CD14-positive monocyte (primary cell): Measurements from ENCODE around the gene GPATCH4. TPM values are rescaled to one million over a fixed set of nuclear protein-coding genes. Genes with fewer than 3 reads are reported as not detected.
A peak's percentile ranks its signal among the peaks of the same experiment; 100 is the strongest.

Source experiments
- DNase-seq, 3 donors: peaks; one replicate each; pipeline ENCODE4 v3.0.0-alpha.2; 2011 to 2022
- H2AFZ ChIP-seq: 2 replicates; pipeline ENCODE4 v1.6.0; 2012; ENCODE audit warnings: mild to moderate bottlenecking, low read depth, low read length, inconsistent platforms; ENCODE audit not compliant: insufficient read depth, poor library complexity, severe bottlenecking
- H3K27ac ChIP-seq, 2 donors: 1 replicate in 1 of 2; 2 replicates in 1 of 2; pipeline ENCODE4 v1.5.1; 2012 to 2013; ENCODE audit warnings: low read length in 2 of 2, control low read depth in 1 of 2, inconsistent platforms in 1 of 2, low read depth in 1 of 2, mild to moderate bottlenecking in 1 of 2
- H3K27me3 ChIP-seq, 2 donors: one replicate each; pipeline versions ENCODE4 v1.6.0 to v1.6.1; 2011 to 2013; ENCODE audit warnings: low read length in 2 of 2; ENCODE audit not compliant: control insufficient read depth in 2 of 2, insufficient read depth in 2 of 2
- H3K36me3 ChIP-seq, 2 donors: replicated peaks in 1 of 2; 1 replicate in 1 of 2; 2 replicates in 1 of 2; pipeline versions ENCODE4 v1.5.1 to v1.6.1; 2012 to 2013; ENCODE audit warnings: low read length in 2 of 2, control low read depth in 1 of 2, inconsistent platforms in 1 of 2, mild to moderate bottlenecking in 1 of 2; ENCODE audit not compliant: insufficient read depth in 2 of 2, control insufficient read depth in 1 of 2
- H3K4me1 ChIP-seq, 2 donors: 1 replicate in 1 of 2; 2 replicates in 1 of 2; pipeline versions ENCODE4 v1.5.1 to v1.6.1; 2012 to 2013; ENCODE audit warnings: low read length in 2 of 2, control low read depth in 1 of 2, inconsistent platforms in 1 of 2, mild to moderate bottlenecking in 1 of 2, moderate library complexity in 1 of 2; ENCODE audit not compliant: insufficient read depth in 2 of 2, control insufficient read depth in 1 of 2
- H3K4me2 ChIP-seq: replicated peaks from 2 replicates; pipeline ENCODE3; 2012; ENCODE audit warnings: low read length, moderate library complexity, mild to moderate bottlenecking; ENCODE audit not compliant: poor library complexity, severe bottlenecking; ENCODE audit errors: extremely low read depth
- H3K4me3 ChIP-seq, 3 experiments: fragments of 200-600 bp in 1 of 3; sonication (generic) in 1 of 3; replicated peaks in 1 of 3; 1 replicate in 2 of 3; 2 replicates in 1 of 3; pipeline ENCODE4 v1.5.1; 2011 to 2013; ENCODE audit warnings: low read length in 3 of 3, mild to moderate bottlenecking in 3 of 3, control low read depth in 2 of 3, low read depth in 2 of 3, inconsistent platforms in 1 of 3, moderate library complexity in 1 of 3
- H3K79me2 ChIP-seq: 2 replicates; pipeline ENCODE4 v1.6.0; 2012; ENCODE audit warnings: mild to moderate bottlenecking, control low read depth, inconsistent platforms, low read length, moderate library complexity; ENCODE audit not compliant: insufficient read depth
- H3K9ac ChIP-seq: 2 replicates; pipeline ENCODE4 v1.6.0; 2017; ENCODE audit warnings: low read length, mild to moderate bottlenecking; ENCODE audit not compliant: insufficient read depth, poor library complexity, severe bottlenecking
- H3K9me3 ChIP-seq, 2 donors: replicated peaks in 1 of 2; 1 replicate in 1 of 2; 2 replicates in 1 of 2; pipeline versions ENCODE4 v1.5.1 to v1.6.1; 2012 to 2013; ENCODE audit warnings: low read length in 2 of 2, control low read depth in 1 of 2; ENCODE audit not compliant: control insufficient read depth in 1 of 2, insufficient read depth in 1 of 2
- H4K20me1 ChIP-seq: 2 replicates; pipeline ENCODE4 v1.6.0; 2012; ENCODE audit warnings: mild to moderate bottlenecking, low read length, control low read depth, moderate library complexity; ENCODE audit not compliant: insufficient read depth
- H3K27ac Mint-ChIP-seq, 7 donors: one replicate each; pipeline ENCODE4 v1.8.0; 2020; ENCODE audit warnings: mild to moderate bottlenecking in 7 of 7, mixed read lengths in 7 of 7, moderate library complexity in 6 of 7, inconsistent platforms in 2 of 7
- H3K27me3 Mint-ChIP-seq, 3 donors: one replicate each; pipeline ENCODE4 v1.8.0; 2021 to 2022; ENCODE audit warnings: low read depth in 3 of 3, mild to moderate bottlenecking in 3 of 3, mixed read lengths in 3 of 3, moderate library complexity in 3 of 3, inconsistent platforms in 1 of 3
- H3K36me3 Mint-ChIP-seq, 2 donors: one replicate each; pipeline ENCODE4 v1.8.0; 2020; ENCODE audit warnings: mixed read lengths in 2 of 2, inconsistent platforms in 1 of 2, mild to moderate bottlenecking in 1 of 2
- H3K4me1 Mint-ChIP-seq: one replicate; pipeline ENCODE4 v1.8.0; 2020; ENCODE audit warnings: mild to moderate bottlenecking, mixed read lengths
- H3K4me3 Mint-ChIP-seq, 2 donors: one replicate each; pipeline ENCODE4 v1.8.0; 2020; ENCODE audit warnings: mild to moderate bottlenecking in 2 of 2, mixed read lengths in 2 of 2, moderate library complexity in 1 of 2
- H3K9me3 Mint-ChIP-seq, 7 donors: one replicate each; pipeline ENCODE4 v1.8.0; 2020 to 2022; ENCODE audit warnings: mixed read lengths in 7 of 7, mild to moderate bottlenecking in 6 of 7, moderate library complexity in 6 of 7, inconsistent platforms in 2 of 7
- WGBS: methylation state at CpG from one replicate; pipeline ENCODE4 v1.1.5; 2013; ENCODE audit warnings: missing lambda C conversion rate; ENCODE audit not compliant: insufficient coverage; 5-methylcytosine and 5-hydroxymethylcytosine counted together
- intact Hi-C, 2 donors: fragments of 100-400 bp; cut with micrococcal nuclease; formaldehyde crosslinking; loops; one replicate each; pipeline versions ENCODE4 v1.15.0 to v1.15.1; 2023
- polyA plus RNA-seq, 3 donors: library from polyadenylated mRNA; depleted of rRNA in 1 of 3; unstranded in 2 of 3; stranded (reverse) in 1 of 3; fragments of 300-500 nt in 2 of 3; fragments of >200 nt in 1 of 3; fragmentation: Illumina TruSeq in 2 of 3; gene quantifications; 1 replicate in 2 of 3; 2 replicates in 1 of 3; pipeline ENCODE4 v1.2.3, GENCODE V29; 2012 to 2021
- TF ChIP-seq, protein P1 (sequence below): fragments of 200-600 bp; IDR thresholded peaks from one replicate; pipeline ENCODE4 v1.8.0; 2022; ENCODE audit warnings: antibody characterized with exemption, mild to moderate bottlenecking

GPATCH4 gene
- polyA plus RNA-seq, 3 donors = 2.6 to 5.3 (median 4.9) TPM

DNA sequence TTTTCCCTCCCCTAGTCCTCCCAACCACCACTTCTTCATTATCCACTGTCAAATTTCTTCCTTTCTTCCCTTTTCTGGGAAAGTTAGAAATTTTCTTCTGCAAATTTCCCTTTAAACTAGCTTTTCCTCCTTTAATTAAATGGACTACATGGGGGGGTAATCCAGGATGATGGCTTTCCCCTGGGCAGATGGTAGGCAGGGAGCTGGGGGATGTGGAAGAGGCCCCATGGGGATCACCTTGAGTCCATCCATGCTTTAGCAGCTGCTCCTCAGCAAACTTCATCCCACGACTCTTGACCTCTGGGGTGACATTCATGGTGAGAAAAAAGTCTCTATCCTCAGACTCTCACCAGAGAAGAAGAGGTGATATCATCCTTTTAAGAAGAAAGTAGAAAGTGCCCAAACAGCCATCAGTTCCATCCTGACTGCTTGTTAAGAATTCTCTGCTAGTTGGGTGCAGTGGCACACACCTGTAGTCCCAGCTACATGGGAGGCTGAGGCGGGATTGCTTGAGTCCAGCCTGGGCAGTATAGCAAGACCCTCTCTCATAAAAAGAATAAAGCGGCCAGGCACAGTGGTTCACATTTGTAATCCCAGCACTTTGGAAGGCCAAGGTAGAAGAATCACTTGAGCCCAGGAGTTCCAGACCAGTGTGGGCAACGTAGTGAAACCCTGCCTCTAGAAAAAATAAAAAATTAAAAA is 2.4 kb downstream of the GPATCH4 start:
- Histone ChIP-seq H3K9me3 (no peaks in the 10 kb centered on the region), H4K20me1 (no peaks in the 10 kb centered on the region), H2AFZ (no peak overlapping the region), H3K27ac (no peak overlapping the region), H3K9ac (no peak overlapping the region), H3K79me2 (peaks cover 22% of the 10 kb centered on the region), H3K4me2 (no peak overlapping the region), H3K36me3 (peaks cover 34 to 51% of the 10 kb centered on the region in 2 donors), H3K4me3 (no peak overlapping the region), H3K27me3 (no peaks in the 10 kb centered on the region), H3K4me1 (peaks cover 23 to 26% of the 10 kb centered on the region in 2 donors)
- Mint-ChIP-seq H3K27ac (peak overlapping the region in 2 of 7 donors; percentile 5 to 37), H3K36me3 (peaks cover 46 to 47% of the 10 kb centered on the region in 2 donors), H3K27me3 (peaks cover 0 to 2% (median 2%) of the 10 kb centered on the region in 3 donors), H3K4me1 (peaks cover 26% of the 10 kb centered on the region), H3K9me3 (no peaks in the 10 kb centered on the region), H3K4me3 (no peak overlapping the region)
- intact Hi-C loops = loop anchor here in 1 of 2 donors (5.0 kb wide), 1 partner anchor 122 kb away; no protein-coding TSS in a partner anchor
- 100% methylated on average over 1 of the region's 4 CpGs for WGBS
- DNase-seq = no peak
- TF ChIP-seq, protein P1, sequence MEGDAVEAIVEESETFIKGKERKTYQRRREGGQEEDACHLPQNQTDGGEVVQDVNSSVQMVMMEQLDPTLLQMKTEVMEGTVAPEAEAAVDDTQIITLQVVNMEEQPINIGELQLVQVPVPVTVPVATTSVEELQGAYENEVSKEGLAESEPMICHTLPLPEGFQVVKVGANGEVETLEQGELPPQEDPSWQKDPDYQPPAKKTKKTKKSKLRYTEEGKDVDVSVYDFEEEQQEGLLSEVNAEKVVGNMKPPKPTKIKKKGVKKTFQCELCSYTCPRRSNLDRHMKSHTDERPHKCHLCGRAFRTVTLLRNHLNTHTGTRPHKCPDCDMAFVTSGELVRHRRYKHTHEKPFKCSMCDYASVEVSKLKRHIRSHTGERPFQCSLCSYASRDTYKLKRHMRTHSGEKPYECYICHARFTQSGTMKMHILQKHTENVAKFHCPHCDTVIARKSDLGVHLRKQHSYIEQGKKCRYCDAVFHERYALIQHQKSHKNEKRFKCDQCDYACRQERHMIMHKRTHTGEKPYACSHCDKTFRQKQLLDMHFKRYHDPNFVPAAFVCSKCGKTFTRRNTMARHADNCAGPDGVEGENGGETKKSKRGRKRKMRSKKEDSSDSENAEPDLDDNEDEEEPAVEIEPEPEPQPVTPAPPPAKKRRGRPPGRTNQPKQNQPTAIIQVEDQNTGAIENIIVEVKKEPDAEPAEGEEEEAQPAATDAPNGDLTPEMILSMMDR = no peak

DNA sequence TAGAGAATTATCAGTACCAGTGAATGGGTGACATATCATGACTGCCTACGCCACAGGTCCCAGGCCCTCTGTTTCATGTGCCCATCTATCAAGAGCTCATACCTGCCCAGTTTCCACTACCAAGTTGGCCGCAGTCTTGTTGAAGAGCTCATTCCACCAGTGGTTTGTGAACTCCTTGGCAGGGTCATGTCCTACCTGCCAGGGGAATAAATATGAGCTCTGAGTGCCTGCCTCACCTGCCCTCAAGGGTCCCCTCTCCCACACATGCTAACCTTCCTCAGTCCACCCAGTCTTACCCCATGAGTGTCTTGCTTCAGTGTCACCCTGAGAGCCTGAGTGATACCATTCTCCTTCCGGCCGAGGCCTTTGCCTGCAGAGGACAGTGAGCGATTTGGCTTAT is 3.2 kb downstream of the GPATCH4 start:
- DNase-seq = no peak
- 92% methylated on average over 5 of the region's 5 CpGs for WGBS
- TF ChIP-seq, protein P1 = no peak
- H3K4me3 ChIP-seq = no peak overlapping the region
- peaks cover 22% of the 10 kb centered on the region for H3K79me2 ChIP-seq
- Mint-ChIP-seq H3K4me3 (no peak overlapping the region), H3K9me3 (no peaks in the 10 kb centered on the region), H3K36me3 (peaks cover 47 to 51% of the 10 kb centered on the region in 2 donors), H3K27me3 (peaks cover 0 to 2% (median 2%) of the 10 kb centered on the region in 3 donors), H3K4me1 (peaks cover 26% of the 10 kb centered on the region), H3K27ac (peak overlapping the region in 2 of 7 donors; percentile 11 to 37)
- H3K4me2 ChIP-seq = no peak overlapping the region
- H3K27me3 ChIP-seq = no peaks in the 10 kb centered on the region
- H2AFZ ChIP-seq = no peak overlapping the region
- intact Hi-C loops = loop anchor here in 1 of 2 donors (5.0 kb wide), 1 partner anchor 121 kb away; no protein-coding TSS in a partner anchor
- H3K27ac ChIP-seq = no peak overlapping the region
- H3K4me1 ChIP-seq = peaks cover 23 to 26% of the 10 kb centered on the region in 2 donors
- peaks cover 34 to 58% of the 10 kb centered on the region in 2 donors for H3K36me3 ChIP-seq
- H3K9me3 ChIP-seq = no peaks in the 10 kb centered on the region
- H4K20me1 ChIP-seq = no peaks in the 10 kb centered on the region
- no peak overlapping the region for H3K9ac ChIP-seq
